ENCODE data around the gene COL4A1. TPM values are rescaled to one million over a fixed set of nuclear protein-coding genes. Genes with fewer than 3 reads are reported as not detected.

The COL4A1 gene
- total and polyA plus RNA-seq, 2 of the 13 experiments (the other 11 are each of a cell fraction or from before 2014, with no cell fraction given) = not detected

DNA sequence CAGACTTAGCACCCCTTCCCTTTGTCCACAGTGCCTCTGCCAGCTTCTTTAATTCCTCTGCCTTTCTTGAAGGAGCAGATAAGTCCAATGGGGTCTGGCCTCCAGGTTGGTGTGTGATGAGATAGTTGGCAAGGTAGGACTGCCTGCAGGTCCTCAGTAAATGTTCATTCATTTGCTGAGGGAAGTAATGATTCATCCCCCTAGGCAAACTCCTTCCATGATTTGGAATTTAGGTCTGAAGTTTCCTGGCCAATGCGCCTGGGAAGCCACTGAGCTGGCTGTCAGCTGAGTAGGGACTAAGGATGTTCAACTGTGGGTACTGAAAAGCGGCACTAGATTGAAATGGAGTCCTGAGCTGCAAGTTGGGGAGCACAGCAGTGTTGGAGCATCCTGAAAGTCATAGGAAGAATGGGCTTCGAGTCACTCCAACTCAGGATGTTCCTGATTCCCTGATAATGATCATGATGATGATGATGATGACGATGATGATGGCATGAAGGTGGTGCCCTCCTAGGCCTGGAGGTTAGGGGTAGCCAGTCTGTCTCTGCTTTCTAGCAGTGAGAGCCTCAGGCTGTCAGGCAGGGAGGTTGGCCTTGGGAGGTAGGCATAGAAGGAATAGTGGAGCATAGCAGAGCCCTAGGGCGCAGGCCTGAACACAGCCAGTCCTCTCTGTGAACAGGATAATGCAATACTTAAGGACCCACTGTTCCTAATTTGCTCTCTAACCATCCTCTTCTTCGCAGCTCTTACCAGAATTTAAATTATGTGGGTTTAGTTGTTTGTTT is 44.9 kb upstream of the COL4A1 start:
- Histone ChIP-seq H3K36me3 (replicated peaks in 1 of 2; ENCODE audit: control insufficient read depth in 1 of 2, insufficient read depth in 2 of 2, low read length in 2 of 2) (no peaks in the 10 kb centered on the region), H3K27me3 (ENCODE audit: control insufficient read depth in 1 of 2, insufficient read depth in 2 of 2, low read length in 2 of 2) (peaks cover 0 to 23% of the 10 kb centered on the region in 2 experiments; a peak in 1 of 5 replicates), H3K9me3 (ENCODE audit: low read length) (no peaks in the 10 kb centered on the region), H3K9ac (ENCODE audit: insufficient read depth, low read depth, low read length) (no peak overlapping the region), H3K4me3 (replicated peaks in 1 of 3; ENCODE audit: insufficient read depth in 1 of 3, low read depth in 2 of 3, low read length in 3 of 3) (no peak overlapping the region), H2AFZ (ENCODE audit: low read length) (no peak overlapping the region), H3K4me1 (ENCODE audit: insufficient read depth, low read length) (no peaks in the 10 kb centered on the region), H4K20me1 (ENCODE audit: insufficient read depth, low read length) (no peaks in the 10 kb centered on the region), H3K79me2 (ENCODE audit: insufficient read depth, low read length) (no peaks in the 10 kb centered on the region), H3K27ac (ENCODE audit: extremely low read length, insufficient read depth, low read length) (no peak overlapping the region), H3K4me2 (ENCODE audit: low read depth, low read length) (no peak overlapping the region)
- 13% methylated on average over 5 of the region's 6 CpGs for WGBS (ENCODE audit: low lambda C conversion rate)
- intact Hi-C loops (cut with micrococcal nuclease; ENCODE audit: unreplicated experiment) (no loop called here), in situ Hi-C loops (cut with HindIII; ENCODE audit: extremely low pct_ligation_motif_present, low pct_unique_long_range_greater_than_20kb) (no loop called here)
- ChIA-PET POLR2A (no interaction called here), CTCF (ENCODE audit: low intra/inter-chr PET ratio, low total read pairs) (no interaction called here)
- DNase-seq (ENCODE audit: low spot score) (no peak), ATAC-seq (no peak), FAIRE-seq (no peak)
- BruUV-seq (replicated peaks) = no TSS peak
- TF ChIP-seq CREB1 (IDR thresholded peaks at IDR 0.05) = peak; percentile 82
- TF ChIP-seq CREB1 (CRISPR knock-in tag; IDR thresholded peaks at IDR 0.05) = no peak
- TF ChIP-seq ZNF75D (CRISPR knock-in tag; IDR thresholded peaks at IDR 0.05; ENCODE audit: borderline replicate concordance) = no peak
- TF ChIP-seq, protein P1, sequence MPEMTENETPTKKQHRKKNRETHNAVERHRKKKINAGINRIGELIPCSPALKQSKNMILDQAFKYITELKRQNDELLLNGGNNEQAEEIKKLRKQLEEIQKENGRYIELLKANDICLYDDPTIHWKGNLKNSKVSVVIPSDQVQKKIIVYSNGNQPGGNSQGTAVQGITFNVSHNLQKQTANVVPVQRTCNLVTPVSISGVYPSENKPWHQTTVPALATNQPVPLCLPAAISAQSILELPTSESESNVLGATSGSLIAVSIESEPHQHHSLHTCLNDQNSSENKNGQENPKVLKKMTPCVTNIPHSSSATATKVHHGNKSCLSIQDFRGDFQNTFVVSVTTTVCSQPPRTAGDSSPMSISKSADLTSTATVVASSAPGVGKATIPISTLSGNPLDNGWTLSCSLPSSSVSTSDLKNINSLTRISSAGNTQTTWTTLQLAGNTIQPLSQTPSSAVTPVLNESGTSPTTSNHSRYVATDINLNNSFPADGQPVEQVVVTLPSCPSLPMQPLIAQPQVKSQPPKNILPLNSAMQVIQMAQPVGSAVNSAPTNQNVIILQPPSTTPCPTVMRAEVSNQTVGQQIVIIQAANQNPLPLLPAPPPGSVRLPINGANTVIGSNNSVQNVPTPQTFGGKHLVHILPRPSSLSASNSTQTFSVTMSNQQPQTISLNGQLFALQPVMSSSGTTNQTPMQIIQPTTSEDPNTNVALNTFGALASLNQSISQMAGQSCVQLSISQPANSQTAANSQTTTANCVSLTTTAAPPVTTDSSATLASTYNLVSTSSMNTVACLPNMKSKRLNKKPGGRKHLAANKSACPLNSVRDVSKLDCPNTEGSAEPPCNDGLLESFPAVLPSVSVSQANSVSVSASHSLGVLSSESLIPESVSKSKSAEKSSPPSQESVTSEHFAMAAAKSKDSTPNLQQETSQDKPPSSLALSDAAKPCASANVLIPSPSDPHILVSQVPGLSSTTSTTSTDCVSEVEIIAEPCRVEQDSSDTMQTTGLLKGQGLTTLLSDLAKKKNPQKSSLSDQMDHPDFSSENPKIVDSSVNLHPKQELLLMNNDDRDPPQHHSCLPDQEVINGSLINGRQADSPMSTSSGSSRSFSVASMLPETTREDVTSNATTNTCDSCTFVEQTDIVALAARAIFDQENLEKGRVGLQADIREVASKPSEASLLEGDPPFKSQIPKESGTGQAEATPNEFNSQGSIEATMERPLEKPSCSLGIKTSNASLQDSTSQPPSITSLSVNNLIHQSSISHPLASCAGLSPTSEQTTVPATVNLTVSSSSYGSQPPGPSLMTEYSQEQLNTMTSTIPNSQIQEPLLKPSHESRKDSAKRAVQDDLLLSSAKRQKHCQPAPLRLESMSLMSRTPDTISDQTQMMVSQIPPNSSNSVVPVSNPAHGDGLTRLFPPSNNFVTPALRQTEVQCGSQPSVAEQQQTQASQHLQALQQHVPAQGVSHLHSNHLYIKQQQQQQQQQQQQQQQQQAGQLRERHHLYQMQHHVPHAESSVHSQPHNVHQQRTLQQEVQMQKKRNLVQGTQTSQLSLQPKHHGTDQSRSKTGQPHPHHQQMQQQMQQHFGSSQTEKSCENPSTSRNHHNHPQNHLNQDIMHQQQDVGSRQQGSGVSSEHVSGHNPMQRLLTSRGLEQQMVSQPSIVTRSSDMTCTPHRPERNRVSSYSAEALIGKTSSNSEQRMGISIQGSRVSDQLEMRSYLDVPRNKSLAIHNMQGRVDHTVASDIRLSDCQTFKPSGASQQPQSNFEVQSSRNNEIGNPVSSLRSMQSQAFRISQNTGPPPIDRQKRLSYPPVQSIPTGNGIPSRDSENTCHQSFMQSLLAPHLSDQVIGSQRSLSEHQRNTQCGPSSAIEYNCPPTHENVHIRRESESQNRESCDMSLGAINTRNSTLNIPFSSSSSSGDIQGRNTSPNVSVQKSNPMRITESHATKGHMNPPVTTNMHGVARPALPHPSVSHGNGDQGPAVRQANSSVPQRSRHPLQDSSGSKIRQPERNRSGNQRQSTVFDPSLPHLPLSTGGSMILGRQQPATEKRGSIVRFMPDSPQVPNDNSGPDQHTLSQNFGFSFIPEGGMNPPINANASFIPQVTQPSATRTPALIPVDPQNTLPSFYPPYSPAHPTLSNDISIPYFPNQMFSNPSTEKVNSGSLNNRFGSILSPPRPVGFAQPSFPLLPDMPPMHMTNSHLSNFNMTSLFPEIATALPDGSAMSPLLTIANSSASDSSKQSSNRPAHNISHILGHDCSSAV (CRISPR knock-in tag; IDR thresholded peaks at IDR 0.05; ENCODE audit: borderline replicate concordance) = no peak
